Transverse colon (tissue), 4 donors: ENCODE results near the gene DICER1. TPM values are rescaled to one million over a fixed set of nuclear protein-coding genes. Genes with fewer than 3 reads are reported as not detected.

ENCODE experiments used
- DNase-seq: peaks from one replicate; pipeline ENCODE4 v3.0.0-alpha.2; 2019
- H3K27ac ChIP-seq, 4 donors: fragments of 200-600 bp; sonication (generic); 2 replicates each; pipeline ENCODE4 v1.5.1; 2016 to 2018; ENCODE audit warnings: inconsistent platforms in 4 of 4
- H3K27me3 ChIP-seq: fragments of 200-600 bp; sonication (generic); 2 replicates; pipeline ENCODE4 v1.5.1; 2017; ENCODE audit warnings: inconsistent platforms
- H3K36me3 ChIP-seq, 4 donors: fragments of 200-600 bp; sonication (generic); 2 replicates each; pipeline ENCODE4 v1.5.1; 2017 to 2019; ENCODE audit warnings: inconsistent platforms in 4 of 4
- H3K4me1 ChIP-seq, 4 donors: fragments of 200-600 bp; sonication (generic); 2 replicates each; pipeline ENCODE4 v1.5.1; 2017 to 2020; ENCODE audit warnings: inconsistent platforms in 4 of 4
- H3K4me3 ChIP-seq, 4 donors: fragments of 200-600 bp; sonication (generic); 1 replicate in 1 of 4; 2 replicates in 3 of 4; pipeline versions ENCODE4 v1.5.1 to v1.6.1; 2017 to 2019; ENCODE audit warnings: inconsistent platforms in 4 of 4
- H3K9me3 ChIP-seq, 2 donors: fragments of 200-600 bp; sonication (generic); 2 replicates each; pipeline ENCODE4 v1.5.1; 2017 to 2019; ENCODE audit warnings: inconsistent platforms in 2 of 2
- EP300 ChIP-seq: sonication (generic); formaldehyde crosslinking; IDR thresholded peaks from one replicate; pipeline ENCODE4 v1.6.1; 2017; ENCODE audit warnings: antibody characterized with exemption, low read depth
- POLR2A ChIP-seq: fragments of 450-650 bp; IDR thresholded peaks from one replicate; pipeline ENCODE4 v1.6.1; 2016; ENCODE audit warnings: antibody characterized with exemption, mild to moderate bottlenecking, moderate library complexity
- POLR2AphosphoS5 ChIP-seq, 3 donors: sonication (generic); formaldehyde crosslinking; IDR thresholded peaks; one replicate each; pipeline ENCODE4 v1.6.1; 2016; ENCODE audit warnings: antibody characterized with exemption in 3 of 3
- WGBS, 2 donors: methylation state at CpG; one replicate each; pipeline ENCODE4 v1.1.5; 2018; ENCODE audit warnings: low coverage in 1 of 2; 5-methylcytosine and 5-hydroxymethylcytosine counted together
- in situ Hi-C, 4 donors: fragments of 200-750 bp; cut with MboI; loops; one replicate each; pipeline versions ENCODE4 v1.15.0 to v1.15.1; 2017; ENCODE audit warnings: low sequenced_read_pairs in 3 of 4, low pct_ligation_motif_present in 1 of 4, low pct_unique_long_range_greater_than_20kb in 1 of 4
- intact Hi-C: fragments of 100-400 bp; cut with DNase I; formaldehyde crosslinking; loops from one replicate; pipeline ENCODE4 v1.15.1; 2023; ENCODE audit warnings: low total_unique reads
- total RNA-seq, 4 donors: library from RNA; depleted of rRNA; stranded (reverse); fragments of >200 nt; gene quantifications; one replicate each; pipeline ENCODE4 v1.1.0, GENCODE V29; 2016
- TF ChIP-seq, protein P1 (sequence below), 5 experiments: fragments of 200-600 bp in 3 of 5; fragments of 450-650 bp in 2 of 5; sonication (generic) in 3 of 5; IDR thresholded peaks; 1 replicate in 2 of 5; 2 replicates in 3 of 5; pipeline ENCODE4 v1.5.1; 2016 to 2017; ENCODE audit warnings: antibody characterized with exemption in 5 of 5, inconsistent platforms in 3 of 5, mild to moderate bottlenecking in 2 of 5, moderate library complexity in 1 of 5

Gene DICER1
- total RNA-seq, 4 donors from 2014 or later: 45.6 to 102 (median 71.4) TPM

DNA sequence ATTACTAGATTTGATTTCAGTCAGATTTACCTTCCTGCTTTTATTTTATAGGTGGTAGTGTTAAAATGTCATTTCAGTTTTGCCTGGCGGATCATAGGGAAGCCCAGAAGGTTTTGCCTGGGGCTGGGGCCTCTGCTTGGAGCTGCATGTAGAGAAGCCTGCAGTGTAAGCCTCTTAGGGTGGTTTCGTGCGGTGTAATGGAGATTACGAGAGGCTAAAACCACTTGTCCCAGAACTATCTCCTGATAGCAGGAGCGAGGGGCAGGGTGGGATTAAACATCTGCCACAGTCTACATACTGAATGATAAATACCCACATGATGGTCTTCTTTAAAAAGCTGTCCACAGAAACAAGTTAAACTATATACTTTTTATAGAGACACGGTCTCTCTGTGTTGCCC, 35.0 kb upstream of the DICER1 start:
- Histone ChIP-seq H3K27me3 (no peaks in the 10 kb centered on the region), H3K4me1 (peaks cover 0 to 12% (median 6%) of the 10 kb centered on the region in 4 donors), H3K36me3 (no peaks in the 10 kb centered on the region), H3K27ac (no peak overlapping the region), H3K9me3 (no peaks in the 10 kb centered on the region), H3K4me3 (no peak overlapping the region)
- in situ Hi-C loops (no loop called here), intact Hi-C loops (no loop called here)
- DNase-seq: no peak
- 96 to 100% methylated on average over 2 to 6 of the region's 6 CpGs for WGBS, 2 donors
- TF ChIP-seq POLR2A: no peak
- no peak for TF ChIP-seq POLR2AphosphoS5 (IDR thresholded peaks at IDR 0.05)
- TF ChIP-seq, protein P1, sequence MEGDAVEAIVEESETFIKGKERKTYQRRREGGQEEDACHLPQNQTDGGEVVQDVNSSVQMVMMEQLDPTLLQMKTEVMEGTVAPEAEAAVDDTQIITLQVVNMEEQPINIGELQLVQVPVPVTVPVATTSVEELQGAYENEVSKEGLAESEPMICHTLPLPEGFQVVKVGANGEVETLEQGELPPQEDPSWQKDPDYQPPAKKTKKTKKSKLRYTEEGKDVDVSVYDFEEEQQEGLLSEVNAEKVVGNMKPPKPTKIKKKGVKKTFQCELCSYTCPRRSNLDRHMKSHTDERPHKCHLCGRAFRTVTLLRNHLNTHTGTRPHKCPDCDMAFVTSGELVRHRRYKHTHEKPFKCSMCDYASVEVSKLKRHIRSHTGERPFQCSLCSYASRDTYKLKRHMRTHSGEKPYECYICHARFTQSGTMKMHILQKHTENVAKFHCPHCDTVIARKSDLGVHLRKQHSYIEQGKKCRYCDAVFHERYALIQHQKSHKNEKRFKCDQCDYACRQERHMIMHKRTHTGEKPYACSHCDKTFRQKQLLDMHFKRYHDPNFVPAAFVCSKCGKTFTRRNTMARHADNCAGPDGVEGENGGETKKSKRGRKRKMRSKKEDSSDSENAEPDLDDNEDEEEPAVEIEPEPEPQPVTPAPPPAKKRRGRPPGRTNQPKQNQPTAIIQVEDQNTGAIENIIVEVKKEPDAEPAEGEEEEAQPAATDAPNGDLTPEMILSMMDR (IDR thresholded peaks at IDR 0.05): no peak
- TF ChIP-seq EP300: no peak

DNA sequence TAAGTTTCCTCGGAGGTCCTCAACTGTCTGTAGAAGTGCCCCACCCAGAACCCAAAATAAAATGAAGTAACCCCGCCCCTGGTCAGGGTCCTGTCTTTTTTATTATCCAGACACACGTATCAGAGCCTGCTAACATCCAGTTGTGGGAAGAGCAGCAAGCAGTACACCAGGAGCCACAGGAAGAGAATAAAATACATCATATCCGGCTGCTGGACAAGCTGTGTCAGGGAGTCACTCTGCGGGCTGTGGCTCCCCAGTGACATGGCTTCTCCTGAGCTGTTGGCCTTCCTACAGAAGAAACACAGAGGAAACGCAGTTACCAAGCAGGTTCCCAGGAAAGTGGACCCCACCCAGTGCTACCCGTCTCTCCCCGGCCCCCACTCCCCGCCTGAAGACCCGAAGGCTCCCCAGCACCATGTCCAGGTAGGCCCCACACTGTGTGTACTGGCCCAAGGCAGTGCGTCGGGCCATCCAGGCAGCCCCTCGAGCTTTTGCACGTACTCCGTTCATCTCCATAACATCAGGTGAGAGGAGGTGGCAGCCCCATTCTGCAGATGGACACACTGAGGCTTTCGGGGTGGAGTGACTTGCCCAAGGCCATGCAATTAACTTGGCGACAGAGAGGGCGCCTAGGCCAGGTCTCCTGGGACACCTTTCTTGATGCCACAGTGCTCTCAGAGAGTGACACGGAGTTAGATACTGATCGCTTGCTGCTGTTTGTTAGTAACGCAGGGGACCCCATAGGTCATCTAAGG, 34.3 kb upstream of the DICER1 start:
- Histone ChIP-seq H3K4me3 (no peak overlapping the region), H3K27me3 (no peaks in the 10 kb centered on the region), H3K36me3 (no peaks in the 10 kb centered on the region), H3K9me3 (no peaks in the 10 kb centered on the region), H3K27ac (no peak overlapping the region), H3K4me1 (peaks cover 0 to 12% (median 6%) of the 10 kb centered on the region in 4 donors)
- 78 to 88% methylated on average over 8 to 21 of the region's 21 CpGs for WGBS, 2 donors
- TF ChIP-seq EP300 (no peak), POLR2AphosphoS5 (IDR thresholded peaks at IDR 0.05) (no peak), POLR2A (no peak)
- TF ChIP-seq, protein P1 (IDR thresholded peaks at IDR 0.05): no peak
- intact Hi-C loops: no loop called here
- DNase-seq: no peak
- in situ Hi-C loops: no loop called here

DNA sequence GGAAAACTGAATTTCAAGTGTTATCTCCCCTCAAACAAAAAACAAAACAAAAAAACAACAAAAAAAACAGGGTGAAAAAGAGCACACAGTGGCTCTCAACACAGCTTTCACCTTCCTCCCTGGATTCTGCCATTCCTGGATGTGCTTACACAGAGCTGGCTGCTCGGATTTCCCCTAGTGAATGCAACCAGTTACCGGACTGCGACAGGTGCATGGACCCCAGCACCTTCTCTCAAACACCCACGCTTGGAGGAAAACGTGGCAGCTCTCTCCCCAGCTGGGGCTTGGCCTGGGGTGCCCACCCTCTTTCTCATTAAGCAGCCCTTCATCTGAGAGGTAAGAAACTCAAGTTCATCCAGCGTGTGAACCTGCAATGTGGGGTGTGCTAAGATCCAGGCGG, 33.5 kb upstream of the DICER1 start:
- Histone ChIP-seq H3K27me3 (no peaks in the 10 kb centered on the region), H3K4me1 (peaks cover 0 to 12% (median 6%) of the 10 kb centered on the region in 4 donors), H3K27ac (no peak overlapping the region), H3K36me3 (no peaks in the 10 kb centered on the region), H3K9me3 (no peaks in the 10 kb centered on the region), H3K4me3 (no peak overlapping the region)
- TF ChIP-seq, protein P1 (IDR thresholded peaks at IDR 0.05): no peak
- in situ Hi-C loops (no loop called here), intact Hi-C loops (no loop called here)
- WGBS, 2 donors: 96% methylated on average over 7 of the region's 7 CpGs; no CpG with 5 or more reads in 1 of the 2 donors
- DNase-seq: no peak

DNA sequence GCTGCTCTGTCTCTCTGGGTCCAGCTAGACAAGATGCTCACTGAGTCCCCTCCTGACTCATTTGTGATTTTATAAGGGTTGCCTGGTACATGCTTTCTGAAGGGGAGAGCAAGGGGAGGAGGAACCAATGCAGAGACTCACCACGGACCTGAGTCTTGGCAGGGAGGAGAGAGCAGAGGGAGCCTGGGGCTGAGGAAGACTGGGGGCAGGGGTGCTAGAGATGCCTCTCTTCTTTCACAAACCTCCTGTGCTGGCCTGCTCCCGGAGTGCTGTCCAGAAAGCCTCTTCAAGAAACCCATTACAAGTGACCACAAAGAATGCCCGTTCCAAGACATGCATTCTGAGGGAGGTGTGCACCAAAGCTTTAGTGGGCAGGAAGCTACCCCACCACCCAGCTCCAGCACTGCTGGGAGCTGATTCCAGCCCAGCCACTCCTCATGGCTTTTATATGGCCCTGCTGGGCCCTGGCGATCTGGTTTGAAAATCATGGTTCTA, 33.1 kb upstream of the DICER1 start:
- no peak overlapping the region for H3K27ac ChIP-seq
- in situ Hi-C loops: no loop called here

More for the DNA sequence above, 33.1 kb upstream of the DICER1 start:
- 81 to 83% methylated on average over 3 to 4 of the region's 4 CpGs for WGBS, 2 donors
- H3K9me3 ChIP-seq: no peaks in the 10 kb centered on the region
- TF ChIP-seq POLR2AphosphoS5 (IDR thresholded peaks at IDR 0.05) (no peak), POLR2A (no peak), EP300 (no peak)
- TF ChIP-seq, protein P1 (IDR thresholded peaks at IDR 0.05): no peak
- H3K36me3 ChIP-seq: no peaks in the 10 kb centered on the region
- intact Hi-C loops: no loop called here
- DNase-seq: no peak
- no peaks in the 10 kb centered on the region for H3K27me3 ChIP-seq
- no peak overlapping the region for H3K4me3 ChIP-seq
- H3K4me1 ChIP-seq: peaks cover 2 to 17% (median 6%) of the 10 kb centered on the region in 4 donors
